GM12874 (cell line): ENCODE data around the gene OR7G2.

Experiments
- CTCF ChIP-seq: IDR thresholded peaks from 2 replicates; pipeline ENCODE4 v1.5.1; 2011; ENCODE audit warnings: low read depth, mild to moderate bottlenecking, control low read depth, low read length, moderate library complexity; ENCODE audit not compliant: insufficient read depth

Gene OR7G2

GRCh38 chr19:9116547-9116946, 9.3 kb upstream of the OR7G2 start:
- TF ChIP-seq CTCF, result no peak

- no peak for TF ChIP-seq CTCF
Measured at GRCh38 chr19:9115307-9115813, 8.1 kb upstream of the OR7G2 start, which contains the start of gene OR7G1. TSS of gene OR7G1 (minus strand) at chr19:9115763. CDS start at chr19:9115763, 0 bp downstream.

GRCh38 chr19:9109959-9110358, 2.7 kb upstream of the OR7G2 start:
- no peak for TF ChIP-seq CTCF

GRCh38 chr19:9086761-9087160, 20.5 kb downstream of the OR7G2 start, which contains the start of gene OR1M1:
TSS of gene OR1M1 (plus strand) at chr19:9087061. CDS start at chr19:9093245, 6,184 bp downstream.
- TF ChIP-seq CTCF, result no peak

GRCh38 chr19:9078651-9079050, 28.6 kb downstream of the OR7G2 start:
- TF ChIP-seq CTCF, result no peak

- no peak for TF ChIP-seq CTCF
Measured at GRCh38 chr19:9076901-9077300, 30.4 kb downstream of the OR7G2 start.

GRCh38 chr19:9075064-9075949, 32.0 kb downstream of the OR7G2 start:
- TF ChIP-seq CTCF, result no peak
